ENCODE results near the gene MAB21L4. TPM values are rescaled to one million over a fixed set of nuclear protein-coding genes. Genes with fewer than 3 reads are reported as not detected.

The MAB21L4 gene
- polyA plus RNA-seq, 2 of the 4 experiments (the other 2 are of a cell fraction), result not detected

- ChIA-PET CTCF (interaction anchor here (1.3 kb wide), 1 partner anchor 10 kb away, joined by 3 read pairs; no protein-coding TSS in a partner anchor), POLR2A (no interaction called here)
- Histone ChIP-seq H3K4me3 (no peak overlapping the region), H3K4me1 (peaks cover 64% of the 10 kb centered on the region), H3K27ac (peak overlapping the region in 1 of 2 experiments; percentile 34; a peak in 1 of 6 replicates), H3K4me2 (no peak overlapping the region), H3K9me3 (no peaks in the 10 kb centered on the region)
- TF ChIP-seq CBX2 (IDR thresholded peaks at IDR 0.05; ENCODE audit: borderline replicate concordance, low read depth) (no peak), BCL3 (IDR thresholded peaks at IDR 0.05) (no peak), RAD21 (conservative IDR thresholded peaks at IDR 0.05 in 1 of 2, IDR thresholded peaks at IDR 0.05 in 1 of 2) (no peak), SREBF2 (IDR thresholded peaks at IDR 0.05) (no peak), SMC3 (IDR thresholded peaks at IDR 0.05) (no peak), TFCP2L1 (CRISPR knock-in tag; IDR thresholded peaks at IDR 0.05) (no peak), NPAS2 (CRISPR knock-in tag; IDR thresholded peaks at IDR 0.05; ENCODE audit: borderline replicate concordance) (no peak), USF2 (IDR thresholded peaks at IDR 0.05) (no peak), CBX8 (IDR thresholded peaks at IDR 0.05) (no peak)
- DNase-seq (ENCODE audit: low read depth in 1 of 2, low spot score in 1 of 2) (no peak), FAIRE-seq (no peak), ATAC-seq (no peak)
- 79% methylated on average over 15 of the region's 19 CpGs for WGBS (ENCODE audit: missing lambda C conversion rate)
Observed at GRCh38 chr2:240919161-240919781, 23.3 kb upstream of the MAB21L4 start.

GRCh38 chr2:240918258-240919091 lies 22.5 kb upstream of the MAB21L4 start:
- Histone ChIP-seq H3K4me3 (no peak overlapping the region), H3K4me1 (peaks cover 65% of the 10 kb centered on the region), H3K9me3 (no peaks in the 10 kb centered on the region), H3K4me2 (no peak overlapping the region), H3K27ac (peak overlapping the region in 1 of 2 experiments; percentile 90; a peak in 2 of 6 replicates)
- no peak for DNase-seq (ENCODE audit: low read depth in 1 of 2, low spot score in 1 of 2)
- no peak for FAIRE-seq
- POLR2A ChIA-PET, result no interaction called here
- TF ChIP-seq FOXS1 (CRISPR knock-in tag; IDR thresholded peaks at IDR 0.05) (no peak), GATA3 (IDR thresholded peaks at IDR 0.05; ENCODE audit: borderline replicate concordance) (no peak), MAZ (IDR thresholded peaks at IDR 0.05; ENCODE audit: borderline replicate concordance, low read depth, low read length) (no peak), REST (IDR thresholded peaks at IDR 0.05) (no peak), HOXA7 (CRISPR knock-in tag; IDR thresholded peaks at IDR 0.05) (no peak)
- ATAC-seq, result no peak
- CTCF ChIA-PET, result interaction anchor here (1.4 to 2.0 kb wide), 2 partner anchors 65 to 71 kb away, joined by 4 to 6 read pairs; no protein-coding TSS in a partner anchor
- WGBS (ENCODE audit: missing lambda C conversion rate), result 100% methylated on average over 2 of the region's 36 CpGs

All from A549 (cell line).